Progenitor cell of endocrine pancreas (in vitro differentiated cells): ENCODE data around the gene ILDR1. TPM values are rescaled to one million over a fixed set of nuclear protein-coding genes. Genes with fewer than 3 reads are reported as not detected.
A peak's percentile ranks its signal among the peaks of the same experiment; 100 is the strongest.

ENCODE experiments used
- DNase-seq: peaks from one replicate; pipeline ENCODE4 v3.0.0; 2021; ENCODE audit warnings: low spot score; ENCODE audit not compliant: unreplicated experiment
- H3K27ac Mint-ChIP-seq: 2 replicates; pipeline ENCODE4 v1.8.0; 2021; ENCODE audit warnings: mild to moderate bottlenecking, moderate library complexity, mixed read lengths
- H3K27me3 Mint-ChIP-seq: 2 replicates; pipeline ENCODE4 v1.8.0; 2021; ENCODE audit warnings: mixed read lengths
- H3K36me3 Mint-ChIP-seq: 2 replicates; pipeline ENCODE4 v1.8.0; 2022; ENCODE audit warnings: mixed read lengths; ENCODE audit not compliant: insufficient read depth
- H3K4me1 Mint-ChIP-seq: 2 replicates; pipeline ENCODE4 v1.8.0; 2021; ENCODE audit warnings: low read depth, mixed read lengths
- H3K4me3 Mint-ChIP-seq: 2 replicates; pipeline ENCODE4 v1.8.0; 2021; ENCODE audit warnings: low read depth, mild to moderate bottlenecking, moderate library complexity, mixed read lengths
- H3K9me3 Mint-ChIP-seq: 2 replicates; pipeline ENCODE4 v1.8.0; 2021; ENCODE audit warnings: low read depth, mixed read lengths
- long read RNA-seq: library from polyadenylated mRNA; unstranded; transcript quantifications from one replicate; pipeline ENCODE4 v2.0.0, GENCODE V29; 2020
- total RNA-seq: library from RNA; stranded (reverse); gene quantifications from 2 replicates; pipeline ENCODE4 v1.2.1, GENCODE V29; 2021
- TF ChIP-seq, protein P1 (sequence below): fragments of 200-600 bp; sonication (generic); IDR thresholded peaks from one replicate; pipeline ENCODE4 v1.5.0; 2021; ENCODE audit warnings: antibody characterized with exemption, mild to moderate bottlenecking; ENCODE audit not compliant: unreplicated experiment

ILDR1 gene
- 5.0 and 5.4 TPM in 2 replicates for total RNA-seq
- long read RNA-seq, transcript ILDR1-202 (8 exons, 2,855 nt) = major isoform, 8 of 16 reads
- long read RNA-seq, partial matches to known transcripts = 6 of 16 reads
- long read RNA-seq, other reads (novel, unspliced or antisense) = 1 of 16 reads

DNA sequence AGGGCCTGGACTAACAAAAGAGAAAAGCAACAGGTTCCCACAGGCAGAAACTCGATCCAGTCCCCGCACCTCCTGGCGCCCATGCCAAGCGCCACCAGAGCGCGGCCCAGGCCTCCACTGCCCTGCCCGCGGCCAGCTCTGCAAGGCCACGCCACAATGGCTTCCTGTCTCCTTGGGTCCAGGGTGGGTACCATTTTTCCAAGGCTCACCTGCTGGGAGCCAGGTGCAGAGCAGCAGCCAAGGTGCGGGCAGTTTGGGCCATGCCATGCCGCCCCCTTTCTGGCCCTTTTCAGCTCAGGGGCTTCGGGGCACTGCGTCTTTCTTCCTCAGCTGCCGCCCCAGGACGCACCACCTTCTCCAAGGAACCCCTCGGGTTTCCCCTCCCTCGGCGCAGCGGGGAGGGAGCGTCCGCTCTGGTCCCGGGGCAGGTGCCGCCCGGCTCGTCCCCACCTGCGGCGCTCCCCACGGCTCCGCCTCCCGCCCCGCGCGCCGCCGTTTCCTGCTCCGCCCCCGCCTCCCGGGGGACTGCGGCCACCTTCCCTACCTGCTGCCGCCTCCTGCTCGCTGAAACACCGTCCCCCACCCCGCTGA is at the start of gene ILDR1:
Gene ILDR1 (minus strand): TSS at position 437 of the 591 bp plus-strand sequence. CDS start 170 bp downstream, at position 267.
- TF ChIP-seq, protein P1, sequence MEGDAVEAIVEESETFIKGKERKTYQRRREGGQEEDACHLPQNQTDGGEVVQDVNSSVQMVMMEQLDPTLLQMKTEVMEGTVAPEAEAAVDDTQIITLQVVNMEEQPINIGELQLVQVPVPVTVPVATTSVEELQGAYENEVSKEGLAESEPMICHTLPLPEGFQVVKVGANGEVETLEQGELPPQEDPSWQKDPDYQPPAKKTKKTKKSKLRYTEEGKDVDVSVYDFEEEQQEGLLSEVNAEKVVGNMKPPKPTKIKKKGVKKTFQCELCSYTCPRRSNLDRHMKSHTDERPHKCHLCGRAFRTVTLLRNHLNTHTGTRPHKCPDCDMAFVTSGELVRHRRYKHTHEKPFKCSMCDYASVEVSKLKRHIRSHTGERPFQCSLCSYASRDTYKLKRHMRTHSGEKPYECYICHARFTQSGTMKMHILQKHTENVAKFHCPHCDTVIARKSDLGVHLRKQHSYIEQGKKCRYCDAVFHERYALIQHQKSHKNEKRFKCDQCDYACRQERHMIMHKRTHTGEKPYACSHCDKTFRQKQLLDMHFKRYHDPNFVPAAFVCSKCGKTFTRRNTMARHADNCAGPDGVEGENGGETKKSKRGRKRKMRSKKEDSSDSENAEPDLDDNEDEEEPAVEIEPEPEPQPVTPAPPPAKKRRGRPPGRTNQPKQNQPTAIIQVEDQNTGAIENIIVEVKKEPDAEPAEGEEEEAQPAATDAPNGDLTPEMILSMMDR = peak; percentile 12
- peak within 1 kb of the TSS; percentile 83 for H3K27ac Mint-ChIP-seq
- no peaks in the 10 kb centered on the region for H3K36me3 Mint-ChIP-seq
- H3K9me3 Mint-ChIP-seq = no peaks in the 10 kb centered on the region
- peak within 1 kb of the TSS; percentile 73 for H3K4me3 Mint-ChIP-seq
- H3K4me1 Mint-ChIP-seq = peaks cover 23% of the 10 kb centered on the region
- peaks cover 46% of the 10 kb centered on the region for H3K27me3 Mint-ChIP-seq
- DNase-seq = peak; percentile 48

DNA sequence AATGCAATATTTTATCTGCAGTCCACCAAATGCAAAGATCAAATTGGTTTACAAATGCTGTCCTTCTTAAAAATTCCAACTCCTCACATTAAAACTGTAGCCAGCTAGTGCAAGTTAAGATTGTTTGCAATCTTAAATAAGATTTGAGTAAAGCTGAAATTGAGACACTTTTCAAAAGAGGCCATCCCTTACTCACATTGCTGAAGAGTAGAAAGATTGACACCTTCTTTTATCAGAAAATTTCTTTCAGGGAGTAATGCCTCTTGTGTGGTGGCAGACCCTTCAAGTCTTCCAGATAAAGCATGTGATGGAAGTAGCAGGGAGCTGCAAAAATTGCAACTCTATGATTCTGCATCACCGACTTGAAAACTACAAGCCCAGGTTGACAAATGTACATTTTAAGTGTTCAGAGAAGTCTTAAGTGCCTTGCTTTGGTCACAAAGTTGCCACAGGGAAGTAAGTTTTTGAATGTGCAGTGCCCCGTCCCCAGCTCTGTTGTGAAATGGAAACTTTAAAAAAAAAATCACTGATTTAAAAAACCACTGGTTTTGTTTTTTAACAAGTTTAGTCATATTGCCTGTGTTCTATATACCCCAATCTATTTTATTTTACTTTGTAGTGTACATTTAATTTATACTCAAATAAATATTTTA is 45.7 kb upstream of the ILDR1 start:
- Mint-ChIP-seq H3K27me3 (peaks cover 4% of the 10 kb centered on the region), H3K36me3 (no peaks in the 10 kb centered on the region), H3K9me3 (peaks cover 4% of the 10 kb centered on the region), H3K4me1 (no peaks in the 10 kb centered on the region), H3K4me3 (no peak overlapping the region), H3K27ac (no peak overlapping the region)
- DNase-seq = no peak
- TF ChIP-seq, protein P1 = no peak

DNA sequence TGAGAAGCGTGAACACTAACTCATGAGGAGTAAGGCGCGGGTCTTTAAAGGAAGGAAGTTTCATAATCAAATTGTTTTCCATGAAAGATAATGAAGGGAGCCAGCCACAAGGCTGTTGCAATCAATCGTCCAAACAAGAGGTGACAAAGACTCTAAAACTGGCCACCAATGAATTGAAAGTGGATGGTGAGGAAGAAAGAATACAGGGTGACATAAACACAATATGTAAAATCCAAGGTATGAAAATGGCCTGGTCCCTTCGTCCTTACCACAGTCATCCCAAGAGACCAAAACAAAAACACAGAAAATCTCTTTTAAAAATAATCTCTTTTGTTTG is 45.1 kb upstream of the ILDR1 start:
- H3K27me3 Mint-ChIP-seq = peaks cover 4% of the 10 kb centered on the region
- no peak for DNase-seq
- TF ChIP-seq, protein P1 = no peak
- no peaks in the 10 kb centered on the region for H3K36me3 Mint-ChIP-seq
- H3K9me3 Mint-ChIP-seq = peaks cover 4% of the 10 kb centered on the region
- H3K27ac Mint-ChIP-seq = no peak overlapping the region
- no peaks in the 10 kb centered on the region for H3K4me1 Mint-ChIP-seq
- no peak overlapping the region for H3K4me3 Mint-ChIP-seq

DNA sequence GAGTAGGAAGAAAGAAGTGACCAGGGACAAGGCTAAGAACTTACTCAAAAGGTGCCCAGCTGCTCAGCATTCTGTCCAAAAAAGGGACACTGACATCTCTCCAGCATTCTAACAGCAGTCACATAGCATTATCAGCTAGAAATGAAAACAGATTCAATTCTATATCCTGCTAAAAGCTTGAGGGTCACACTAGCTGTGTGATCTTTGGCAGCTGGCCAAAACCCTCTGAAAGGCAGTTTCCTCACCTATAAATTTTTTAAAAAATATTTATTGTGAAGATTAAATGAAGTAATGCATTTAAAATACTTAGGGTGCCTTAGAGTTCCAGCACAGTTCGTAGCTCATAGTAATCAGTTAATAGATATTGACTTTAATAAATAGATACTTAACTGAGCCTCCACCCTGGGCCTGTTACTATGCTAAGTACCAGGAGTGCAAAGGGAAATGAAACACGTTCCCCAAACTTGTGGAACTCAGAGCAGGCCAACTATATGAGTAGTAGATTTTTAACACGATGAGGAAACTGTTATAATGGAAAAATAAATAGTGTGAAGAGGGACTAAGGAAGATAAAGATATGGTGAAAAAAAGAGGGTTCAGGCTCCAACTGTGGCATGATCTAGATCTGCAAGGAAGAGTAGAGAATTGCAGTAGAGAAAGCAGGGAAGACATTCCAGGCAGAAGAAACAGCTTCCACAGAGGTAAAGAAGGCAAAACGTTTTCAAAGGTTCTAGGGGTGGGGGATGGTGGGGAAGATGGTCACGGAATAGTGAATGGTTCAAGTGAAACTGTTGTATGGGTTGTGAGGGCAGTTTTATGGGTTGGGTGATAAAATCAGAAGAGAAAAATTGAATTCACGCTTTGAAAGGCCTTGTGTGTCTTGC is 44.5 kb upstream of the ILDR1 start:
- Mint-ChIP-seq H3K36me3 (no peaks in the 10 kb centered on the region), H3K27ac (no peak overlapping the region), H3K9me3 (peaks cover 4% of the 10 kb centered on the region), H3K4me3 (no peak overlapping the region), H3K27me3 (peaks cover 4% of the 10 kb centered on the region), H3K4me1 (no peaks in the 10 kb centered on the region)
- no peak for DNase-seq
- TF ChIP-seq, protein P1 = no peak

DNA sequence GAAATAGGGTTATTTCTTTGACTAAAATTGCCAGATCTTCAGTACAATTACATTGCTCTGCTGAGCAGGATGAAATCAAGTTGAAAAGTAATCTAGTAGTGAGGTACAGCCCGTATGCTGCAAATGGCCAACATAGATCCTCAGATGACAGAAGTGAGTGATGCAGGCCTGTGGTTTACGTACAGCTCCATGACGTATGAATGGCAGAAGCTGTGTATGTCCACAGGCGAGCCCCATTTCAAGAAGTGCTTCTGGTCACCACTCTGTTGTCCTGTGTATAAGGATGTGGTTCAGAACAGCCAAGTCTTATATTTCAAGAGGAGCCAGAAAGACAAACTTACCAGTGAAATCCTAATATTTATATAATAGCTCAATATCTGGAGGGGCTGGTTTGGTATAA is 42.3 kb upstream of the ILDR1 start:
- peaks cover 4% of the 10 kb centered on the region for H3K27me3 Mint-ChIP-seq
- no peak for DNase-seq
- no peak overlapping the region for H3K27ac Mint-ChIP-seq
- no peaks in the 10 kb centered on the region for H3K9me3 Mint-ChIP-seq
- H3K4me1 Mint-ChIP-seq = no peaks in the 10 kb centered on the region
- no peaks in the 10 kb centered on the region for H3K36me3 Mint-ChIP-seq
- TF ChIP-seq, protein P1 = no peak
- H3K4me3 Mint-ChIP-seq = no peak overlapping the region
